NCI-H2081 treated with DMSO at 0.1 percent for 48 hours (cell line): ENCODE results near the gene ACY1.
"Not testable (repeated sequence)": the region's sequence is repeated elsewhere in the genome, so short reads cannot be mapped to it uniquely, and the experiment has no call there.

ENCODE experiments used
- DNase-seq: peaks from one replicate; lab custom pipeline; 2025; lab: John Stamatoyannopoulos, UW

Gene ACY1

GRCh38 chr3:52024765-52025452, 41.6 kb downstream of the ACY1 start:
- no peak for DNase-seq

- DNase-seq, result no peak
Measured at GRCh38 chr3:52025453-52025852, 42.1 kb downstream of the ACY1 start.

- DNase-seq, result no peak
Measured at GRCh38 chr3:52026041-52026440, 42.7 kb downstream of the ACY1 start.

GRCh38 chr3:52028572-52028971, 45.2 kb downstream of the ACY1 start:
- no peak for DNase-seq

GRCh38 chr3:52029053-52029452, 45.7 kb downstream of the ACY1 start:
- no peak for DNase-seq

GRCh38 chr3:52029535-52029934, 46.2 kb downstream of the ACY1 start:
- DNase-seq, result no peak

GRCh38 chr3:52030714-52031310, 47.5 kb downstream of the ACY1 start:
- DNase-seq, result no peak

- no peak for DNase-seq
Measured at GRCh38 chr3:52031896-52032295, 48.6 kb downstream of the ACY1 start.

- DNase-seq, result no peak
Measured at GRCh38 chr3:52032702-52033408, 49.5 kb downstream of the ACY1 start.

- not testable (repeated sequence) for DNase-seq
Measured at GRCh38 chr3:52033748-52034147, 50.4 kb downstream of the ACY1 start.

- no peak for DNase-seq
Measured at GRCh38 chr3:52034212-52034611, 50.9 kb downstream of the ACY1 start.

- DNase-seq, result no peak
Measured at GRCh38 chr3:52034651-52035050, 51.3 kb downstream of the ACY1 start.

GRCh38 chr3:52036222-52036694, 52.9 kb downstream of the ACY1 start:
- DNase-seq, result no peak

- DNase-seq, result no peak
Measured at GRCh38 chr3:52036829-52037228, 53.5 kb downstream of the ACY1 start.

GRCh38 chr3:52037291-52037690, 54.0 kb downstream of the ACY1 start:
- no peak for DNase-seq

- DNase-seq, result no peak
Measured at GRCh38 chr3:52038227-52038626, 54.9 kb downstream of the ACY1 start.
